ENCODE measurements around the gene GABRB1.

GRCh38 chr4:47432749-47433148 lies 401.4 kb downstream of the GABRB1 start:
- TF ChIP-seq CTCF (conservative IDR thresholded peaks at IDR 0.05 in 1 of 2, IDR thresholded peaks at IDR 0.05 in 1 of 2; ENCODE audit: extremely low read depth in 1 of 2, insufficient read depth in 1 of 2, low read depth in 1 of 2, low read length in 2 of 2) (no peak), EZH2 (IDR thresholded peaks at IDR 0.05; ENCODE audit: borderline replicate concordance, low read length) (no peak)

Data from mammary epithelial cell (primary cell).